Gastrocnemius medialis (tissue), 4 donors: ENCODE measurements around the gene RAB33A. TPM values are rescaled to one million over a fixed set of nuclear protein-coding genes. Genes with fewer than 3 reads are reported as not detected.
A peak's percentile ranks its signal among the peaks of the same experiment; 100 is the strongest.

Experiments used
- ATAC-seq, 2 donors: fragments of 150-250 bp; one replicate each; pipeline ENCODE4 v1.9.1; 2016
- DNase-seq, 2 donors: peaks; one replicate each; pipeline ENCODE4 v3.0.0-alpha.2; 2019
- H3K27ac ChIP-seq, 4 donors: fragments of 200-600 bp; sonication (generic); 1 replicate in 1 of 4; 2 replicates in 3 of 4; pipeline ENCODE4 v1.5.1; 2016 to 2018; ENCODE audit warnings: mild to moderate bottlenecking in 2 of 4, moderate library complexity in 1 of 4
- H3K27me3 ChIP-seq, 3 donors: fragments of 200-600 bp; sonication (generic) in 2 of 3; 1 replicate in 1 of 3; 2 replicates in 2 of 3; pipeline versions ENCODE4 v1.5.1 to v1.6.0; 2016 to 2019; ENCODE audit warnings: mild to moderate bottlenecking in 1 of 3, moderate library complexity in 1 of 3
- H3K36me3 ChIP-seq, 2 donors: fragments of 200-600 bp; sonication (generic) in 1 of 2; one replicate each; pipeline ENCODE4 v1.5.1; 2017 to 2018
- H3K4me1 ChIP-seq, 2 donors: fragments of 200-600 bp; sonication (generic) in 1 of 2; one replicate each; pipeline ENCODE4 v1.5.1; 2016 to 2017; ENCODE audit warnings: mild to moderate bottlenecking in 2 of 2
- H3K4me3 ChIP-seq, 4 donors: fragments of 200-600 bp; sonication (generic) in 3 of 4; 1 replicate in 1 of 4; 2 replicates in 3 of 4; pipeline ENCODE4 v1.5.1; 2016 to 2019; ENCODE audit warnings: mild to moderate bottlenecking in 2 of 4
- H3K9me3 ChIP-seq, 3 donors: fragments of 200-600 bp; sonication (generic) in 2 of 3; 1 replicate in 1 of 3; 2 replicates in 2 of 3; pipeline ENCODE4 v1.5.1; 2016 to 2019
- CTCF ChIP-seq, 5 experiments: fragments of 450-650 bp in 3 of 5; fragments of 200-600 bp in 2 of 5; sonication (generic) in 2 of 5; IDR thresholded peaks in 4 of 5; conservative IDR thresholded peaks in 1 of 5; 1 replicate in 4 of 5; 2 replicates in 1 of 5; pipeline ENCODE4 v1.5.1; 2016 to 2019; ENCODE audit warnings: antibody characterized with exemption in 5 of 5, mild to moderate bottlenecking in 3 of 5, moderate library complexity in 3 of 5
- POLR2A ChIP-seq, 2 donors: fragments of 450-650 bp; IDR thresholded peaks; one replicate each; pipeline ENCODE4 v1.6.1; 2017; ENCODE audit warnings: antibody characterized with exemption in 2 of 2, mild to moderate bottlenecking in 2 of 2, moderate library complexity in 2 of 2
- in situ Hi-C, 4 donors: fragments of 200-750 bp; cut with MboI; loops; one replicate each; pipeline versions ENCODE4 v1.15.0 to v1.8.0; 2017; ENCODE audit warnings: low sequenced_read_pairs in 4 of 4
- intact Hi-C: fragments of 100-400 bp; cut with DNase I; formaldehyde crosslinking; loops from one replicate; pipeline ENCODE4 v1.15.1; 2023; ENCODE audit warnings: low total_unique reads
- total RNA-seq, 4 donors: library from RNA; depleted of rRNA; stranded (reverse); fragments of >200 nt; gene quantifications; one replicate each; pipeline versions ENCODE4 v1.1.0 to v1.2.3, GENCODE V29; 2016

RAB33A gene
- total RNA-seq, 4 donors from 2014 or later, result not detected

GRCh38 chrX:130173190-130173895 lies 1.6 kb downstream of the RAB33A start:
- in situ Hi-C loops (no loop called here), intact Hi-C loops (no loop called here)
- TF ChIP-seq CTCF (IDR thresholded peaks at IDR 0.05 in 4 of 5, conservative IDR thresholded peaks at IDR 0.05 in 1 of 5) (no peak), POLR2A (IDR thresholded peaks at IDR 0.05) (peak; percentile 17 to 19)
- Histone ChIP-seq H3K27me3 (peaks cover 0 to 6% (median 5%) of the 10 kb centered on the region in 3 donors), H3K4me3 (no peak overlapping the region), H3K36me3 (no peaks in the 10 kb centered on the region), H3K9me3 (no peaks in the 10 kb centered on the region), H3K4me1 (no peaks in the 10 kb centered on the region), H3K27ac (peak overlapping the region; percentile 24 to 68 (median 46))
- DNase-seq (peak in 1 of 2 donors; percentile 30), ATAC-seq (peak; percentile 57 to 58)

- peaks cover 0 to 6% (median 5%) of the 10 kb centered on the region in 3 donors for H3K27me3 ChIP-seq
- TF ChIP-seq POLR2A (IDR thresholded peaks at IDR 0.05) (no peak), CTCF (IDR thresholded peaks at IDR 0.05 in 4 of 5, conservative IDR thresholded peaks at IDR 0.05 in 1 of 5) (no peak)
- H3K27ac ChIP-seq, result peak overlapping the region; percentile 30 to 68 (median 48)
- H3K4me1 ChIP-seq, result no peaks in the 10 kb centered on the region
- H3K4me3 ChIP-seq, result no peak overlapping the region
- intact Hi-C loops (no loop called here), in situ Hi-C loops (no loop called here)
- no peaks in the 10 kb centered on the region for H3K9me3 ChIP-seq
- ATAC-seq (peak; percentile 75 to 76), DNase-seq (peak in 1 of 2 donors; percentile 38)
- no peaks in the 10 kb centered on the region for H3K36me3 ChIP-seq
Measured at GRCh38 chrX:130174045-130174704, 2.4 kb downstream of the RAB33A start.

- H3K4me1 ChIP-seq, result no peaks in the 10 kb centered on the region
- in situ Hi-C loops (no loop called here), intact Hi-C loops (no loop called here)
- H3K27me3 ChIP-seq, result peaks cover 0 to 6% (median 5%) of the 10 kb centered on the region in 3 donors
- H3K36me3 ChIP-seq, result no peaks in the 10 kb centered on the region
- no peaks in the 10 kb centered on the region for H3K9me3 ChIP-seq
- no peak overlapping the region for H3K4me3 ChIP-seq
- ATAC-seq (no peak), DNase-seq (no peak)
- TF ChIP-seq POLR2A (IDR thresholded peaks at IDR 0.05), result no peak
- no peak for TF ChIP-seq CTCF (IDR thresholded peaks at IDR 0.05 in 4 of 5, conservative IDR thresholded peaks at IDR 0.05 in 1 of 5)
- H3K27ac ChIP-seq, result peak overlapping the region in 1 of 4 donors; percentile 68
Measured at GRCh38 chrX:130174937-130175336, 3.2 kb downstream of the RAB33A start.

- ATAC-seq (no peak), DNase-seq (no peak)
- in situ Hi-C loops, result no loop called here
- peaks cover 0 to 6% (median 5%) of the 10 kb centered on the region in 3 donors for H3K27me3 ChIP-seq
- H3K9me3 ChIP-seq, result no peaks in the 10 kb centered on the region
- intact Hi-C loops, result no loop called here
- no peak overlapping the region for H3K4me3 ChIP-seq
- H3K27ac ChIP-seq, result no peak overlapping the region
- TF ChIP-seq POLR2A (IDR thresholded peaks at IDR 0.05) (no peak), CTCF (IDR thresholded peaks at IDR 0.05 in 4 of 5, conservative IDR thresholded peaks at IDR 0.05 in 1 of 5) (no peak)
- no peaks in the 10 kb centered on the region for H3K4me1 ChIP-seq
- H3K36me3 ChIP-seq, result no peaks in the 10 kb centered on the region
Measured at GRCh38 chrX:130176354-130176776, 4.6 kb downstream of the RAB33A start.
